ENCODE results near the gene CUTA. TPM values are rescaled to one million over a fixed set of nuclear protein-coding genes. Genes with fewer than 3 reads are reported as not detected.

CUTA gene
- total RNA-seq, 1 donor: 155 TPM

DNA sequence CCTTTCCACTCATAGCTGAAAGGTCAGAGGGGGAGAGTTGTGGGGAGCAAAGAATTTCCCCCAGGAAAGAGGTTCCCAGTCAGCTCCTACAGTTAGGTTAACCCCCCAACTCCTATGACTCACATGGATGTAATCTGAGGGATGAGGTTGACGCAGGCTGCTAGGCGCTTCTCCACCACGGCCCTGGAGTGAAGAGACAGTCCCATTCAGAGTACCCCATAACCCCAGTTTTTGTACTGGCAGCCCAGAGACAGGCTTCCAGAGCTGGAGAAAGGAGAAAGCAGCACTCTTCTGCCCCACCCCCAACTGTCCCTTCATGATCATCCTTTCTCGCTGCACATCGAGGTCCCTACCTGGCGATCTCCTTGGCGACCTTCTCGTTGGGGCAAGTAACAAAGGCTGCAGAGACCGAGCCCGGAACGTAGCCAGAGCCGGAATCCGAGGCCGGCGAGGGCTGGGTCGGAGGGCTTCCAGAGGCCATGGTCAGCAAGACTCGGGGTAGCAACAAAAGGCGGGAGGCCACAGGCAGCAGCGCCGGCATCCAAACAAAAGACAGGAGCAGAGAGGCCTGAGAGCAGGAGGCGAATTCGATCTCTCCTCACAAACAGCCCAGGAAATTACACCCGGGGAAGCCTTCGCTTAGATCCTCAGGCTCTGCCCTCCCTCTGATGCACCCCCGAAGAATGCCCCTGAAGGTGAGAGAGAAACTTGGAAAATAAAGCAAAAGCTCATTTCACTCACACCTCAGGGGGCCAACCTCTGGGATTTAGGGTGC, 592 bp downstream of the CUTA start:
- TF ChIP-seq CTCF (IDR thresholded peaks at IDR 0.05; ENCODE audit: insufficient read depth, low read depth, low read length): no peak
- DNase-seq (ENCODE audit: low read depth): peak; percentile 82
- H3K4me3 ChIP-seq (ENCODE audit: low read depth, low read length): peak overlapping the region; percentile 93

- TF ChIP-seq CTCF (IDR thresholded peaks at IDR 0.05; ENCODE audit: insufficient read depth, low read depth, low read length): no peak
- DNase-seq (ENCODE audit: low read depth): no peak
- peak overlapping the region; percentile 93 for H3K4me3 ChIP-seq (ENCODE audit: low read depth, low read length)
Measured at GRCh38 chr6:33416386-33417127, 1.4 kb downstream of the CUTA start.

- H3K4me3 ChIP-seq (ENCODE audit: low read depth, low read length): peak overlapping the region; percentile 93
- DNase-seq (ENCODE audit: low read depth): no peak
- TF ChIP-seq CTCF (IDR thresholded peaks at IDR 0.05; ENCODE audit: insufficient read depth, low read depth, low read length): no peak
Measured at GRCh38 chr6:33415831-33416230, 2.1 kb downstream of the CUTA start.

DNA sequence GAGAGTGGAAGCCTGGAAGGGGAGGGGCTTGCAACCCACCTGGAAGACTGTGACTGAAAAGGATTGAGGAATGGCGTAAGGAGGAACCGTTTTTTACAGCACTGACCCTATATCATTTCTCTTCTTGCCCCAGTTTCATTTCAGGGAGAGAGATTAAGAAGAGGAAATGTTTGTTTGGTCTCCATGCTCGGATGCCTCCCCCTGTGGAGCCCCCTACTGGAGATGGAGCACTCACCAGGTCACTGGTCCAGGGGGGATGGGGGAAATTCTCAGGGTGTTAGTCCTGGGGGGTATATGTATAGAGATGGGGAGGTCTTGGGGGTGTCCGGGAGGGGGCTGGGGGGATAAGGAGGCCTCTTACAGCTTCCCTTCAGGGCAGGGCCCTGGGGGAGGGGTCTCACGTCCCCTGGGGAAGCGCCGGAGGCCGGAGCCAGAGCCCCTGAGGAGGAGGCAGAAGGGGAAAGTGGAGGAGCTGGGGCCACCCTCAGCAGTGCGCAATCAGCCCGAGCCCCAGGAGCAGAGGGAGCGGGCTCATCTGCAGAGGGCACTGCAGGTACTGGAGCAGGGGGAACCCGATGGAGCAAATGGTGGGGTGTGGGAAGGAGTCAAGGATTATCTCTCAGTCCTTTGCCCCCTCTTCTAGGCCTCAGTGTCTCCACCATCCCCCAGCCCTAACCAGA, 3.2 kb downstream of the CUTA start:
- peak; percentile 53 for TF ChIP-seq CTCF (IDR thresholded peaks at IDR 0.05; ENCODE audit: insufficient read depth, low read depth, low read length)
- H3K4me3 ChIP-seq (ENCODE audit: low read depth, low read length): no peak overlapping the region
- no peak for DNase-seq (ENCODE audit: low read depth)

- TF ChIP-seq CTCF (IDR thresholded peaks at IDR 0.05; ENCODE audit: insufficient read depth, low read depth, low read length): no peak
- no peak overlapping the region for H3K4me3 ChIP-seq (ENCODE audit: low read depth, low read length)
- DNase-seq (ENCODE audit: low read depth): no peak
Measured at GRCh38 chr6:33413241-33414120, 4.4 kb downstream of the CUTA start.
